Adrenal gland (tissue), 5 donors: ENCODE results near the gene CNGB1.

Source experiments
- CTCF ChIP-seq, 6 experiments: fragments of 450-650 bp in 4 of 6; fragments of 200-600 bp in 2 of 6; sonication (generic) in 1 of 6; IDR thresholded peaks; 1 replicate in 5 of 6; 2 replicates in 1 of 6; pipeline versions ENCODE4 v1.5.1 to v1.8.0; 2016 to 2021; ENCODE audit warnings: antibody characterized with exemption in 6 of 6, mild to moderate bottlenecking in 2 of 6, moderate library complexity in 1 of 6
- POLR2A ChIP-seq, 2 donors: fragments of 450-650 bp; IDR thresholded peaks; one replicate each; pipeline ENCODE4 v1.6.1; 2017; ENCODE audit warnings: antibody characterized with exemption in 2 of 2, mild to moderate bottlenecking in 2 of 2, moderate library complexity in 1 of 2
- donor health status: DM: no; HTN: no; CAD: no.

- TF ChIP-seq POLR2A (IDR thresholded peaks at IDR 0.05): no peak
- TF ChIP-seq CTCF (IDR thresholded peaks at IDR 0.05): no peak
Measured at GRCh38 chr16:57852189-57852588, 118.7 kb downstream of the CNGB1 start.
